LHCN-M2 (cell line): ENCODE measurements around the gene FAM50B. TPM values are rescaled to one million over a fixed set of nuclear protein-coding genes. Genes with fewer than 3 reads are reported as not detected.

ENCODE experiments used
- DNase-seq: peaks from one replicate; pipeline ENCODE4 v3.0.0-alpha.2; 2012; ENCODE audit warnings: low read depth
- total RNA-seq: library from RNA; depleted of rRNA; stranded (reverse); fragments of >200 nt; gene quantifications from 2 replicates; pipeline ENCODE4 v1.2.3, GENCODE V29; 2014

The FAM50B gene
- total RNA-seq, 1 experiment from 2014 or later, result 13.6 TPM

- no peak for DNase-seq
These were observed 29.7 kb upstream of the FAM50B start for GRCh38 chr6:3819161-3820110.

- no peak for DNase-seq
These were observed 28.6 kb upstream of the FAM50B start for GRCh38 chr6:3820563-3820962.

GRCh38 chr6:3822747-3823445 is 26.3 kb upstream of the FAM50B start:
- peak; percentile 72 for DNase-seq

- DNase-seq, result no peak
These were observed 25.5 kb upstream of the FAM50B start for GRCh38 chr6:3823671-3824070.

GRCh38 chr6:3825331-3825831 is 23.8 kb upstream of the FAM50B start:
- peak; percentile 79 for DNase-seq

GRCh38 chr6:3825851-3826581 is 23.2 kb upstream of the FAM50B start:
- DNase-seq, result peak; percentile 98

- DNase-seq, result no peak
These were observed 19.9 kb upstream of the FAM50B start for GRCh38 chr6:3829285-3829684.

DNA sequence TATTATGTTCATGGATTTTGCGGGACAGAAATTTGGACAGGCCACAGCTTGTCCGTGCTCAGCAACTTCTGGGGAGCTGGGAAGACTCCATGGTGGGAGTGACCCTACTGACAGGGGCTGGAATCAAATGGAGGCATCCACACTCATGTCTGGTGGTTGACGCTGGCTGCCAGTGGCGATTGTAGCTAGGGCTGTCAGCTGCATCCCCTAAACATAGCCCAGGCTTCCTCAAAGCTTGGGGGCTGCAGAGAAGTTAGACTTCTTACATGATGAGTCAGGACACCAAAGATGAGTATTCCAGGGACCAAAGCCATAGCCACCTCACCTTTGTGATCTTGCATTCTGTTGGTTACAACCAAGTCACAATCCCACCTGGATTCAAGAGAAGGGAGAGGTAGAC is 18.4 kb upstream of the FAM50B start:
- DNase-seq, result no peak

GRCh38 chr6:3831761-3832530 is 17.2 kb upstream of the FAM50B start:
- no peak for DNase-seq

- no peak for DNase-seq
These were observed 14.0 kb upstream of the FAM50B start for GRCh38 chr6:3835055-3835731.

DNA sequence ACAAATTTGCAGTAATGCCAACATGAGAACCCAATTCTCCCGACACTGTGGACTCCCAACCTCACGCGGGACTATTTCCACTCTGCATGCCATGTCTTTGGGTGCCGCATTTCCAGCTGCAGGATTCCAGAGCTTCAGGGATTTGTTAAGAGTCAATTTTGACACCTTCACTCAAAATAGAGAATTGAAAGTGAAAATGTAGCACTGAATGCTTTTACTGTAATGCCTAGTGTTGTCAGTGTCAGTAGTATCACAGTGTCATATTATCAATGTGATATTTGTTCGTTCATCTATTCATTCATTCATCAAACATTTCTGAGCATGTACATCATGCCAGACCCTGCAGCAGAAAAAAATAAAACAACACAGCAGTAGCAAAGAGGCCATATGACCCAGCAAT is 13.4 kb upstream of the FAM50B start:
- no peak for DNase-seq

DNA sequence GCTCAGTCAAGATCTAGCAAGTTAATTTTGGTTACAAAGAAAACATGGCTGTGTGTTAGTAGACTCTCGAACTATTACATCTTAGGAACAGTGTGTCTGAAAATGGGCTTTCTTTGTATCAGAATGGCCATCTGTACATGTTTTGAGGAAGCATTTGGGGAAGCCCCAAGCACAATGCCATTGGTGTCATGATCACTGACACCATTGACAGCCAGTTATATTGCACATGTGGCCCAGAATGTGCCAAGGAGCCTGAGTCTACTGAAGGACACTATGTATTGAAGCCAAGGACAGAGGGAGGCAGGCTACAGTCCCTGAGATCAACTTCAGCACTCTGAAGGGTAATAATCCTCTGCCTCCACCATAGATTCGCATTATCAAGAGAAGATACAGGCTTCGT is 12.6 kb upstream of the FAM50B start:
- no peak for DNase-seq

GRCh38 chr6:3837781-3838180 is 11.4 kb upstream of the FAM50B start:
- DNase-seq, result no peak

DNA sequence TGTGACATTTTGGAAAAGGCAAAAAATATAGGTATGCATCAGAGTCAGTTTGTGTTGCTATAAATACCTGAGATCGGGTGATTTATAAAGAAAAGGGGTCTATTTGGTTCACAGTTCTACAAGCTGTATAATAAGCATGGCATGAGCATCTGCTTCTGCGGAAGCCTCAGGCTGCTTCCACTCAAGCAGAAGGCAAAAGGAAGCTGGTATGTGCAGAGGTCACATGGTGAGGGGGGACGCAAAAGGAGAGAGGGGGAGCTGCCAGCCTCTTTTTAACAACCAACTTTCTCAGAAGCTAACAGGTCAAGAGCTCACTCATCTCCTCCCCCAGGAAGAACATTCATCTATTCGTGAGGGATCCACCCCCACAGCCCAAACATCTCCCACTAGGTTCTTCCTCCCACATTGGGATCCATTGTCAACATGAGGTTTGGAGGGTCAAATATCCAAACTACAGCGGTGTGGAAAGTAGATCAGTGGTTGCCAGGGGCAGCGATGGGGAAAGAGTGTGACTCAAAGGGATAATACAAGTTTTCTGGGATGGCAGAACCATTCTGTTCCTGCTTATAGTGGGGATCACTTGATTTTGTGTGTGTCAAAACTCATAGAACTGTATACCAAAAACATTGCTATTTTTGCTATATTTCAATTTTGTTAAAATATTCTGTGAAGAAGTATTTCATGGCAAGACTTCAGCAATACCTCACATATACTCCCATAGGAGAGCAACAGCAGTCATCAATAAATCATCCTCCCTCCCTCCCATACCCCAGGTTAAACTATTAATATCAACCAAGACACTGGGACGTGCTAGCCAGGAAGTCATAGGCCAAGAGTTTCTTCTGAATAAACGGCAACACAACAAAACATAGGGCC is 9.9 kb upstream of the FAM50B start:
- no peak for DNase-seq

GRCh38 chr6:3841066-3841454 is 8.1 kb upstream of the FAM50B start:
- peak; percentile 29 for DNase-seq

DNA sequence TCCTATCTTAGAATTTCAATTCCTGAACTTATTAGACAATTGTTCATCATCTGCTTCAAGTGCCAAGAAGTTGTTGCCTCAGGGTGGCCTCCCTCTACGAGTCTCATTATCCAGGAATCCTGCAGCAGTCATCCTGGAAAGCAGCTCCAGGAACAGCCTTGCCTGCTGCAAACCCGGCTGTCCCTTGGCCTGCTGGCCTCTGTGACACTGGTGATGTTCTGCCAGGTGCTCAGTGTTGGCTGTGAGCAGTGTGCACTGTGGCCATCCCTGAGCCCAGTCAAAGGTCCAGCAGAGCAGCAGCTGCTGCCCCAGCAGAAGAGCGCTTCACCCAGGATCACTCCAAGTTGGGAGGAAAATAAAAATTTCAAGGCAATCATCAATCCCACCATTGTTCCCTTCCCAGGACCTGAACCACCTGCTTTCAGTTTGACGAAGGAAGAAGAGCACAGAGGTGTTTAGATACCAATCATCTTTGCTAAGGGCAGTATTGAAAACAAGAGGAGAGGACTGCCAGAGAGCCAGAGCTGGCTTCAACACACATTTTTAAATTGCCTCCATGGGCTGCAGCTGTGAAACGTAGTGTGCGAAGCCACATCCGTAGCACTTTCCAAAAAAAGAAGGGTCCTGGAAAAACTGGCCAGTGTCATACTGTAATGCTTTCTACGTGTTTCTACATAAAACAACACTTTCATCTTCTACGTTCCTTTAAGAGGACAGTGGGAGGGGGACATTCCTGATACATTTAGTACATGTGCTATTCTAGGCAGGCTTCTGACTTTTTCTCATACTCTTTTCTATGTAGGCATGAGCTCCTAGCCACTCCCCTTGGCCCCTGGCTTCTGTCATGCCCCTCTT is 7.2 kb upstream of the FAM50B start:
- peak; percentile 51 for DNase-seq

GRCh38 chr6:3843379-3844096 is 5.6 kb upstream of the FAM50B start:
- DNase-seq, result peak; percentile 75

DNA sequence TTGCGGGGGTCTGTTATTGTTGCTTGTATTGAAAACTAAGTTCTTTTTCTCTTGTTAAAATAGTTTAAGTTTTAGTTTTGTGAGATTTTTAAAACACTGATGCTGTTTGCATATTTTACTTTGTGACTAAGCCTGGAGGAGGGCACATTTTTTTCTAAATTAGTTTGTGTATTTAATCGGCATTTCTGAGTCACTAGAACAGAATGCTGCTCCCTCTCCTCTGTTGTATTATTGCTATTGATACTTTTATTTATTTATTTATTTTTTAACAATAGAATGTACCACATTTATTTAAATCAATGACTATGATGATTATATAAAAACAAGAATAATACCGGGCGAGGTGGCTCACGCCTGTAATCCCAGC is 5.1 kb upstream of the FAM50B start:
- DNase-seq, result peak; percentile 67
